Aorta (tissue), 5 donors: ENCODE results near the gene ZFHX2. TPM values are rescaled to one million over a fixed set of nuclear protein-coding genes. Genes with fewer than 3 reads are reported as not detected.
"Not testable (repeated sequence)": the region's sequence is repeated elsewhere in the genome, so short reads cannot be mapped to it uniquely, and the experiment has no call there.

Source experiments
- ATAC-seq: fragments of 200-7000 bp; cut with Tn5 transposase; one replicate; pipeline ENCODE4 v1.9.1; 2022; ENCODE audit warnings: moderate library complexity; ENCODE audit not compliant: low FRiP score
- DNase-seq, 2 donors: peaks; one replicate each; pipeline ENCODE4 v3.0.0-alpha.2; 2020
- H3K27ac ChIP-seq, 2 donors: one replicate each; pipeline ENCODE4 v1.5.1; 2013; ENCODE audit warnings: low read length in 2 of 2, mild to moderate bottlenecking in 2 of 2, moderate library complexity in 2 of 2, control low read depth in 1 of 2, inconsistent platforms in 1 of 2, low read depth in 1 of 2
- H3K27me3 ChIP-seq, 2 donors: one replicate each; pipeline ENCODE4 v1.6.1; 2013; ENCODE audit warnings: control low read depth in 1 of 2, low read length in 1 of 2, mild to moderate bottlenecking in 1 of 2, moderate library complexity in 1 of 2; ENCODE audit not compliant: insufficient read depth in 2 of 2, control insufficient read depth in 1 of 2
- H3K36me3 ChIP-seq, 2 donors: one replicate each; pipeline ENCODE4 v1.6.1; 2013; ENCODE audit warnings: control low read depth in 1 of 2, low read length in 1 of 2, mild to moderate bottlenecking in 1 of 2; ENCODE audit not compliant: insufficient read depth in 2 of 2, control insufficient read depth in 1 of 2
- H3K4me1 ChIP-seq, 2 donors: one replicate each; pipeline ENCODE4 v1.6.1; 2013; ENCODE audit warnings: low read length in 2 of 2, control low read depth in 1 of 2, mild to moderate bottlenecking in 1 of 2, moderate library complexity in 1 of 2; ENCODE audit not compliant: insufficient read depth in 2 of 2, control insufficient read depth in 1 of 2
- H3K4me3 ChIP-seq, 2 donors: one replicate each; pipeline ENCODE4 v1.5.1; 2013; ENCODE audit warnings: low read length in 2 of 2, control low read depth in 1 of 2, mild to moderate bottlenecking in 1 of 2
- H3K9me3 ChIP-seq: one replicate; pipeline ENCODE4 v1.6.1; 2013; ENCODE audit warnings: mild to moderate bottlenecking, low read length; ENCODE audit not compliant: control insufficient read depth
- WGBS, 2 donors: extraction: QIAGEN DNeasy Blood & Tissue Kit; methylation state at CpG; one replicate each; pipeline ENCODE4 v1.1.7; 2013; 5-methylcytosine and 5-hydroxymethylcytosine counted together
- intact Hi-C, 2 donors: fragments of 100-400 bp; cut with DNase I; formaldehyde crosslinking; loops; one replicate each; pipeline versions ENCODE4 v1.14.2 to v1.15.0; 2022
- long read RNA-seq, 2 donors: library from polyadenylated mRNA; unstranded; transcript quantifications; one replicate each; pipeline ENCODE4 v2.0.0, GENCODE V29; 2020 to 2021
- polyA plus RNA-seq, 2 donors: library from polyadenylated mRNA; stranded (reverse); fragments of 200-250 nt; gene quantifications; one replicate each; pipeline ENCODE4 v1.2.3, GENCODE V29; 2013
- total RNA-seq, 2 donors: library from RNA; stranded (reverse); fragmentation: NEBNext Ultra II Directional; extraction: Animal tissue kit (Norgen Biotek cat#: 25700); gene quantifications; one replicate each; pipeline ENCODE4 v1.2.1, GENCODE V29; 2021
- donor health status: healthy with polysubstance abuse.
- donor health status: Bipolar disorder and iron deficiency.
- donor health status: DM: no; HTN: no; CAD: no.
- donor health status: DM: no; HTN: no; CAD: no.
- donor health status: DM: yes; HTN: yes; CAD: no.

The ZFHX2 gene
- total RNA-seq: 1 to 10 TPM; 1.5 to 4.0 TPM
- 1 to 10 TPM in 1 of 2 donors, under 1 TPM in 1; 0.13 to 2.1 TPM for polyA plus RNA-seq
- long read RNA-seq, donor 1, partial matches to known transcripts: 1 of 3 reads
- long read RNA-seq, donor 1, other reads (novel, unspliced or antisense): 2 of 3 reads
- long read RNA-seq, donor 2, partial matches to known transcripts: 2 of 4 reads
- long read RNA-seq, donor 2, other reads (novel, unspliced or antisense): 2 of 4 reads

DNA sequence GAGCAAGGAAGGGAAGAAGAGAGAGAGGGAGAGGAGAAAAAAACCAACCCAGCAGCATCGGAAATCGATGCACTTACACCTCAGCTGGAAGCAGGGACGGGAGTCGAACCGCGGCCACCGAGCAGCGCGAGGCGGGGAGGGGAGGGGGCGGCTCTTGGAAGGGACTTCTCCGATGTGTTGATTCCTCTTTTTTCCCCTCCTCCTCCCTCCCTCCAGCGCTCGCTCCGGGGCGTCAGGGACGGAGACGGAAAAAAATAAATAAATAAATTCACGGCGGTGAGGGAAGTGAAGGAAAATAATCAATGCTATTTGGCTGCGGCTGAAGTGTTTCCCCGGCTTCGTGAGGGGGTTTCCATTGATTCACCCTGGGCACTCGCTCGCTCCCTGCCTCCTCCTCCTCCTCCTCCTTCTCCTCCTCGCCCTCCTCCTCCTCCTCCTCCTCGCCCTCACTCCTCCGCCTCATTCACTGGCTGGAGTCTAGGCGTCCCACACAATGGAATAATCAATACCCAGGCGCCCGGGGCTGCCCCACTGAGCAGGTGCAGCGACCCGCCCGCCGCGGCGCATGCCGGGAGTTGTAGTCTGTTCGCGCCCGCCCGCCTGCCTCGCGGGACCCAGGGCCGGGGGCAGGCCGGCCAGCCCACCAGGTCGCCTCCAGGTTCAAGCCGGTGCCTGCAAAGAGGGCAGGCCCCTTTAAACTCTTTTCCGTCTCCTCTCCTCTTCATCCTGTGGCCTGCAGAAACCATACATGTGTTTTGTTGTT lies at the start of gene ZFHX2:
TSS of gene ZFHX2 (minus strand) at position 500 of the 763 bp plus-strand sequence. CDS start 16,440 bp downstream, outside the sequence.
- intact Hi-C loops: loop anchor here in 1 of 2 donors (10.0 kb wide), 1 partner anchor 227 kb away; the partner anchor contains the start of gene PABPN1
- H3K4me3 ChIP-seq: peak within 1 kb of the TSS; percentile 52 to 53

DNA sequence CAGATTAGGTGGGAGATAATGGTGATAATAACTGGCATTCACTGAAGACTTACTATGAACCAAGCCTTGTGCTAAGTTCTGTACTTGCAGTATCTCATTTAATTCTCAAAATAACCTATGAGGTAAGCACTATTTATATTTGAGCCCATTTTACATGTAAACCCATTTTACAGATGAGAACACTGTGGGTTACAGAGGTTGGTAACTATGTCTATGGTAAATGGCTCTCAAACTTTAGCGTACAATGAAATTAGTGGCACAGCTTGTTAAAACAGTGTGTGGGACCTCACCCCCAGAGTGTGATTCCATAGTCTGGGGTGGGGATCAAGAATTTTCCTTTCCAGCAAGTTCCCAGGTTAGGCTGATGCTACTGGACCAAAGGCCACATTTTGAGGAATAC lies 49.2 kb upstream of the ZFHX2 start:
- Histone ChIP-seq H3K9me3 (no peaks in the 10 kb centered on the region), H3K4me1 (no peaks in the 10 kb centered on the region), H3K27ac (no peak overlapping the region), H3K36me3 (no peaks in the 10 kb centered on the region), H3K27me3 (no peaks in the 10 kb centered on the region), H3K4me3 (no peak overlapping the region)
- ATAC-seq: no peak
- no peak for DNase-seq
- WGBS, 2 donors: 92 to 97% methylated on average over 1 of the region's 1 CpG
- intact Hi-C loops: no loop called here

More for the DNA sequence above, at the start of gene ZFHX2:
- Histone ChIP-seq H3K27me3 (no peaks in the 10 kb centered on the region), H3K27ac (no peak within 1 kb of the TSS), H3K36me3 (no peaks in the 10 kb centered on the region), H3K9me3 (no peaks in the 10 kb centered on the region), H3K4me1 (no peaks in the 10 kb centered on the region)
- ATAC-seq (peak; percentile 72), DNase-seq (peak; percentile 81 to 93)
- WGBS, 2 donors: 1% methylated on average over 32 to 49 of the region's 49 CpGs

DNA sequence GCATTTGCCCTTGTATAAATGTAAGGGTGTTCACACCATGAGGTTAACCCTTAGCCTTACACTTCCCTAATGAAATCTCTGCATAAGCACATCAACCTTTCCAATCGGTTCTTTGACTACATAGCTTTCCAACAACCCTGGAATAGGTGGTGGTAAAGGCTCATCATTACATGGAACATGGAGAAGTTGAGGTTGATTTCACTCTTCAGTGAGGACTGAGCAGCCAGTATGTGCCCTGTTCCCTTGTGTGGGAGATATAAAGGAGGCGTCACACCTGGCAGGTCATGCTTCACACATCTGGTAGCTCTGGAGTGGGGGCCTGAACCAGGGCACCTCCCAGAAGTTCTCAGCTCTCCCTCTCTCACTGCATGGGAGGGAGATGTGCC lies 48.8 kb upstream of the ZFHX2 start:
- Histone ChIP-seq H3K4me1 (no peaks in the 10 kb centered on the region), H3K9me3 (no peaks in the 10 kb centered on the region), H3K27me3 (no peaks in the 10 kb centered on the region), H3K4me3 (no peak overlapping the region), H3K27ac (no peak overlapping the region), H3K36me3 (no peaks in the 10 kb centered on the region)
- DNase-seq (no peak), ATAC-seq (no peak)
- WGBS, 2 donors: 35 to 85% methylated on average over 2 of the region's 2 CpGs
- intact Hi-C loops: no loop called here

DNA sequence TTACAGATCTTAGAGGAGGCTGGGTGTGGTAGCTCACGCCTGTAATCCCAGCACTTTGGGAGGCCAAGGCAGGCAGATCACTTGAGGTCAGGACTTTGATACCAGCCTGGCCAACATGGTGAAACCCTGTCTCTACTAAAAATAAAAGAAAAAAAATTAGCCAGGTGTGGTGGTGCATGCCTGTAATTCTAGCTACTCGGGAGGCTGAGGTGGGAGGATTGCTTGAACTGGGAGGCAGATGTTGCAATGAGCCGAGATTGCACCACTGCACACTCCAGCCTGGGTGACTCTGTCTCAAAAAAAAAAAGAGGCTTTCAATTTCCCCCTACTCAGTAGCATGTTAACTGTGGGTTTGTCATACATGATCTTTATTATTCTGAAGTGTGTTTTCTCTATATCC lies 42.6 kb upstream of the ZFHX2 start:
- H3K4me1 ChIP-seq, ATAC-seq, DNase-seq, intact Hi-C loops, H3K27ac ChIP-seq, H3K9me3 ChIP-seq, H3K4me3 ChIP-seq, H3K36me3 ChIP-seq, H3K27me3 ChIP-seq: not testable (repeated sequence)
- 79 to 81% methylated on average over 3 of the region's 3 CpGs for WGBS, 2 donors

DNA sequence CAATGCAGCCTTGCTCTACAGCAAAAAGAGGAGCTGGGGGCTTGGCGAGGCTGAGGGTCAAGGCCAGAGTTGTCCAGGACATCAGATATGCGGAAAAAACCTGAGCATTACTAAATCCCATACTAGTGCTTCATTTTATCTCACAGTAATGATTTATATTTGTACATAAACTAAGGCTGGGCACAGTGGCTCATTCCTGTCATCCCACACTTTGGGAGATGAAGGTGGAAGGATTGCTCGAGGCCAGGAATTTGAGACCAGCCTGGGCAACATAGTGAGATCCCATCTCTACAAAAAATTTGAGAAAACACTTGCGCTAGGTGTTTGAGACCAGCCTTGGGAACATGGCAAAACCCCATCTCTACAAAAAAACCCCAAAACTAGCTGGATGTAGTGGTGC lies 38.6 kb upstream of the ZFHX2 start:
- ATAC-seq (no peak), DNase-seq (no peak)
- 91% methylated on average over 4 of the region's 4 CpGs for WGBS, 2 donors
- H3K27me3 ChIP-seq: peaks cover 0 to 2% of the 10 kb centered on the region in 2 donors
- no peaks in the 10 kb centered on the region for H3K9me3 ChIP-seq
- no peak overlapping the region for H3K4me3 ChIP-seq
- intact Hi-C loops: no loop called here
- peaks cover 0 to 2% of the 10 kb centered on the region in 2 donors for H3K4me1 ChIP-seq
- no peak overlapping the region for H3K27ac ChIP-seq
- H3K36me3 ChIP-seq: no peaks in the 10 kb centered on the region

DNA sequence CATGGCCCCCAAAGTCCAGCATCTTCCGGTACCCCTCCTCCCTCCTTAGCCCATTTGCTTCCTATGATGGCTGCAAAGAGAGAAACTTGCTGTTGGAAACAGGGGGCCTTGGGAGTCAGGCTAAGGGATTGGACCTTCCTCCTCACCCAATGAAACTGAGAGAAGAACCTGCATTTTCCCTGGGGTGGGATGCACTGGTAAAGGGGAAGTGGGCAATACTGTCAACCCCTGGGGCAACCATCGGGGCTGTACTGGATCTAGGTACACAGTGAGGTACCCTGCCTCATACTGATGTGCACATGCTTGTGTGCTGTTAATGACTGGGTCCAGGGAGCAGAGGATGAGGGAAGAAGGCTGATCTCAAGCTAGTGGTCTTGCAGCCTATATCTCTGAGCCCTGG lies 38.0 kb upstream of the ZFHX2 start:
- ATAC-seq (no peak), DNase-seq (no peak)
- Histone ChIP-seq H3K4me3 (no peak overlapping the region), H3K27ac (no peak overlapping the region), H3K27me3 (peaks cover 0 to 2% of the 10 kb centered on the region in 2 donors), H3K9me3 (no peaks in the 10 kb centered on the region), H3K36me3 (no peaks in the 10 kb centered on the region), H3K4me1 (peaks cover 0 to 2% of the 10 kb centered on the region in 2 donors)
- intact Hi-C loops: no loop called here
- 94 to 96% methylated on average over 2 of the region's 2 CpGs for WGBS, 2 donors

DNA sequence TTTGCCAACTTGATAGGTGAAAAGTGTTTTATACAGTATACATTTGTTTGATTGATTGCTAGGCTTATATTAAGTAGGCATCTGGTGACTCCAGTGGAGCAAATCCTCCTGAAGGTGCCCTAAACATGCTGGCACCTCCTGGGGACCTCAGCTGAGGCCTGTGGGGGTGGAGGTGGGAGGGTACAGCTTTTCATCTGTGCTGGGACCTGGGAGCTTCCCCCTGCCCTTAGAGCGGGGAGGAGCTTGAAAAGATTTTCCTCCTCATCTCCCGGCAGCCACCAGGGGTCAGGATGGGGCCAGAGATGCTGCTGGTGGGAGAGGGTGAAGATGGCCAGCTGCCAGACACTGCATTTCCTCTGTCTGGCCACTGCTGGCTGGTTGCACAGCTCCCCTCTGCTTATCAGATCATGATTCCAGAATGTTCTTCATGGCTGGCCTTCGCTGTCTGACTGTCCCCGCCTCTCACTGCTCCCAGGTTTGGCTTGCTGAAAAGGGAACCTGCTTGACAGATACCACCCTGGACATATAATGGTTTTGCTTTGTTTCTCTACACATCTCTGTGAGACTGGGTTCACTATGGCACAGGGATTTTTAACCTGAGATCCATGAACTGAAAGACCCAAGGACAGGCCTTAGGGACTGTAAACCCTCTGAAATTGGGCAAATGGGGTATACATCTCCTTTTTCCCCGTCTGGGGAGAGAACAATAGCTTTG lies 37.5 kb upstream of the ZFHX2 start:
- Histone ChIP-seq H3K4me1 (peaks cover 0 to 2% of the 10 kb centered on the region in 2 donors), H3K9me3 (no peaks in the 10 kb centered on the region), H3K4me3 (no peak overlapping the region), H3K27me3 (peaks cover 0 to 2% of the 10 kb centered on the region in 2 donors), H3K27ac (no peak overlapping the region), H3K36me3 (no peaks in the 10 kb centered on the region)
- intact Hi-C loops: no loop called here
- peak; percentile 74 for ATAC-seq
- WGBS, 2 donors: 18 to 23% methylated on average over 5 of the region's 5 CpGs
- peak; percentile 90 to 92 for DNase-seq

DNA sequence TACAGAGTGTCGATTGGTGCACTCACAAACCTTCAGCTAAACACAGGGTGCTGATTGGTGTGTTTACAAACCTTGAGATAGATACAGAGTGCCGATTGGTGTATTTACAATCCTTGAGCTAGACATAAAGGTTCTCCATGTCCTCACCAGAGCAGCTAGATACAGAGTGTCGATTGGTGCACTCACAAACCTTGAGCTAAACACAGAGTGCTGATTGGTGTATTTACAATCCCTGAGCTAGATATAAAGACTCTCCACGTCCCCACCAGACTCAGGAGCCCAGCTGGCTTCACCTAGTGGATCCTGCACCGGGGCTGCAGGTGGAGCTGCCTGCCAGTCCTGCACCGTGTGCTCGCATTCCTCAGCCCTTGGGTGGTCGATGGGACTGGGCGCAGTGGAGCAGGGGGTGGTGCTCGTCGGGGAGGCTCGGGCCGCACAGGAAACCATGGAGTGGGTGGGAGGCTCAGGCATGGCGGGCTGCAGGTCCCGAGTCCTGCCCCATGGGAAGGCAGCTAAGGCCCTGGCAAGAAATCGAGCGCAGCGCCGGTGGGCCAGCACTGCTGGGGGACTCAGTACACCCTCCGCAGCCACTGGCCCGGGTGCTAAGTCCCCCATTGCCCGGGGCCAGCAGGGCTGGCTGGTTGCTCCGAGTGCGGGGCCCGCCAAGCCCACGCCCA lies 33.1 kb upstream of the ZFHX2 start:
- WGBS, 2 donors: 85 to 91% methylated on average over 22 to 25 of the region's 26 CpGs
- DNase-seq, H3K27me3 ChIP-seq, H3K36me3 ChIP-seq, H3K27ac ChIP-seq, H3K4me1 ChIP-seq, ATAC-seq, intact Hi-C loops, H3K9me3 ChIP-seq, H3K4me3 ChIP-seq: not testable (repeated sequence)
